ENCODE data around the gene PARD3. TPM values are rescaled to one million over a fixed set of nuclear protein-coding genes. Genes with fewer than 3 reads are reported as not detected.
A peak's percentile ranks its signal among the peaks of the same experiment; 100 is the strongest.

PARD3 gene
- total RNA-seq, 1 donor from 2014 or later: 35.4 TPM

DNA sequence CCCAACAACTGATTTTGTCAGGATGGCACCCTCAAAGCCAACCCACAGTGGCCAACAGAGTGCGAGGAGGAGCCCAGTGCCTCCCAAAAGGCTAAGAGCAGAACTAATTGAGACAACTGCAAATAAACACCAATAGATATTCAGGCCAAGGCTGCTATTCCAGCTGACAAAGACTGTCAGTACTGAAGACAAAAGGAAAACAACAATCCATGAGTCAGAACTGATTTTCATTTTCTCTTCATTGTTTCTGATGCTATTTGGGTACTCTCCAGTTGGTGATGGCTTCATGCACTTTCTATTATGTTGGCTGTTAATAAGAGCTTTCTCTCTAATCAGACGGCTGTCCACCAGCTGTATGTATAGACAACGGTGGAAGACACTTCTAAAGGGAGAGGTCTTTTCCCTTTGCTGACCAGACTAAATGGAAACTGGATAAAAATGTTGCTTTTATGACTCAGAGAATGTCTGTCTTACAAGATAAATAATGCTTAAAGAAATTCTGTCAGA lies 515.9 kb downstream of the PARD3 start:
- peak overlapping the region; percentile 73 for H3K4me2 ChIP-seq (ENCODE audit: low read length)
- H3K9me3 ChIP-seq (ENCODE audit: insufficient read depth, low read depth, low read length): no peaks in the 10 kb centered on the region
- no peaks in the 10 kb centered on the region for H3K27me3 ChIP-seq (ENCODE audit: insufficient read depth, low read length)
- H3K27ac ChIP-seq (ENCODE audit: low read depth, low read length): peak overlapping the region; percentile 43
- no peaks in the 10 kb centered on the region for H3K9me3 Mint-ChIP-seq (ENCODE audit: unreplicated experiment)
- peaks cover 19% of the 10 kb centered on the region for H3K4me1 ChIP-seq (ENCODE audit: insufficient read depth, low read length)
- H3K4me3 Mint-ChIP-seq (ENCODE audit: unreplicated experiment): no peak overlapping the region
- no peaks in the 10 kb centered on the region for H3K36me3 ChIP-seq (ENCODE audit: insufficient read depth, low read length)
- H3K79me2 ChIP-seq (ENCODE audit: insufficient read depth, low read length): no peaks in the 10 kb centered on the region
- peak; percentile 59 for FAIRE-seq
- H3K9ac ChIP-seq (ENCODE audit: low read length): peak overlapping the region; percentile 9
- H3K36me3 Mint-ChIP-seq (ENCODE audit: low read depth, unreplicated experiment): peaks cover 7% of the 10 kb centered on the region
- H3K27ac Mint-ChIP-seq (ENCODE audit: unreplicated experiment): peak overlapping the region; percentile 50
- no peaks in the 10 kb centered on the region for H3K27me3 Mint-ChIP-seq (ENCODE audit: low read depth, unreplicated experiment)
- peaks cover 28% of the 10 kb centered on the region for H3K4me1 Mint-ChIP-seq (ENCODE audit: low read depth, unreplicated experiment)
- peak overlapping the region; percentile 25 for H3K4me3 ChIP-seq (ENCODE audit: insufficient read depth, low read depth, low read length)
- H2AFZ ChIP-seq (ENCODE audit: low read depth, low read length): no peak overlapping the region
- no peaks in the 10 kb centered on the region for H4K20me1 ChIP-seq (ENCODE audit: insufficient read depth, low read length)
- DNase-seq (ENCODE audit: low read depth): peak; percentile 60
- TF ChIP-seq, protein P1, sequence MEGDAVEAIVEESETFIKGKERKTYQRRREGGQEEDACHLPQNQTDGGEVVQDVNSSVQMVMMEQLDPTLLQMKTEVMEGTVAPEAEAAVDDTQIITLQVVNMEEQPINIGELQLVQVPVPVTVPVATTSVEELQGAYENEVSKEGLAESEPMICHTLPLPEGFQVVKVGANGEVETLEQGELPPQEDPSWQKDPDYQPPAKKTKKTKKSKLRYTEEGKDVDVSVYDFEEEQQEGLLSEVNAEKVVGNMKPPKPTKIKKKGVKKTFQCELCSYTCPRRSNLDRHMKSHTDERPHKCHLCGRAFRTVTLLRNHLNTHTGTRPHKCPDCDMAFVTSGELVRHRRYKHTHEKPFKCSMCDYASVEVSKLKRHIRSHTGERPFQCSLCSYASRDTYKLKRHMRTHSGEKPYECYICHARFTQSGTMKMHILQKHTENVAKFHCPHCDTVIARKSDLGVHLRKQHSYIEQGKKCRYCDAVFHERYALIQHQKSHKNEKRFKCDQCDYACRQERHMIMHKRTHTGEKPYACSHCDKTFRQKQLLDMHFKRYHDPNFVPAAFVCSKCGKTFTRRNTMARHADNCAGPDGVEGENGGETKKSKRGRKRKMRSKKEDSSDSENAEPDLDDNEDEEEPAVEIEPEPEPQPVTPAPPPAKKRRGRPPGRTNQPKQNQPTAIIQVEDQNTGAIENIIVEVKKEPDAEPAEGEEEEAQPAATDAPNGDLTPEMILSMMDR (IDR thresholded peaks at IDR 0.05; ENCODE audit: insufficient read depth, low read depth, low read length): no peak
- no peak for TF ChIP-seq EZH2 (IDR thresholded peaks at IDR 0.05; ENCODE audit: insufficient read depth, low read length)

DNA sequence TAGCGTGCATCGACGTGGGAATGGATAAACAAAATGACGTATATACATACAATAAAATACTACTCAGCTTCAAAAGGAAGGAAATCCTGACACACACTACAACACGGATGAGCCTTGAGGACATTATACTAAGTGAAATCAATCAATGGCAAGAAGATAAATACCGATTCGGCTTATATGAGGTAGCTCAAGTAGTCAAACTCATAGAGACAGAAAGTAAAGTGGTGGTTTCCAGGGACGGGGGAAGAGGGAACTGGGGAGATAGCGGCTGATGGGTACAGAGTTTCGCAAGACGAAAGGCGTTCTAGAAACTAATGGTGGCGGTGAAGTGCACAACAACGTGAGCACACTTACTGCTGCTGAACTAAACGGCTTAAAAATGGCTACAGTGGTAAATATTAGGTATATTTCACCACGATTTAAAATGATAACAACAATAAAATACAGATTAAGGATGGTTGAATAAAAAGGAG lies 516.7 kb downstream of the PARD3 start:
- H3K27ac Mint-ChIP-seq (ENCODE audit: unreplicated experiment): no peak overlapping the region
- Histone ChIP-seq H3K36me3 (ENCODE audit: insufficient read depth, low read length) (no peaks in the 10 kb centered on the region), H3K27me3 (ENCODE audit: insufficient read depth, low read length) (no peaks in the 10 kb centered on the region), H3K9ac (ENCODE audit: low read length) (no peak overlapping the region), H4K20me1 (ENCODE audit: insufficient read depth, low read length) (no peaks in the 10 kb centered on the region), H3K4me2 (ENCODE audit: low read length) (peak overlapping the region; percentile 73), H3K4me3 (ENCODE audit: insufficient read depth, low read depth, low read length) (no peak overlapping the region), H3K27ac (ENCODE audit: low read depth, low read length) (peak overlapping the region; percentile 43), H3K4me1 (ENCODE audit: insufficient read depth, low read length) (peaks cover 19% of the 10 kb centered on the region), H3K79me2 (ENCODE audit: insufficient read depth, low read length) (no peaks in the 10 kb centered on the region), H3K9me3 (ENCODE audit: insufficient read depth, low read depth, low read length) (no peaks in the 10 kb centered on the region), H2AFZ (ENCODE audit: low read depth, low read length) (no peak overlapping the region)
- no peaks in the 10 kb centered on the region for H3K9me3 Mint-ChIP-seq (ENCODE audit: unreplicated experiment)
- H3K4me3 Mint-ChIP-seq (ENCODE audit: unreplicated experiment): no peak overlapping the region
- no peak for FAIRE-seq
- H3K36me3 Mint-ChIP-seq (ENCODE audit: low read depth, unreplicated experiment): peaks cover 7% of the 10 kb centered on the region
- TF ChIP-seq, protein P1 (IDR thresholded peaks at IDR 0.05; ENCODE audit: insufficient read depth, low read depth, low read length): no peak
- no peak for TF ChIP-seq EZH2 (IDR thresholded peaks at IDR 0.05; ENCODE audit: insufficient read depth, low read length)
- no peaks in the 10 kb centered on the region for H3K27me3 Mint-ChIP-seq (ENCODE audit: low read depth, unreplicated experiment)
- peaks cover 28% of the 10 kb centered on the region for H3K4me1 Mint-ChIP-seq (ENCODE audit: low read depth, unreplicated experiment)
- no peak for DNase-seq (ENCODE audit: low read depth)

All from astrocyte (in vitro differentiated cells and primary cell).